Transverse colon (tissue), 4 donors: ENCODE measurements around the gene ZBTB43.

Experiments used
- POLR2A ChIP-seq: fragments of 450-650 bp; IDR thresholded peaks from one replicate; pipeline ENCODE4 v1.6.1; 2016; ENCODE audit warnings: antibody characterized with exemption, mild to moderate bottlenecking, moderate library complexity
- POLR2AphosphoS5 ChIP-seq, 3 donors: sonication (generic); formaldehyde crosslinking; IDR thresholded peaks; one replicate each; pipeline ENCODE4 v1.6.1; 2016; ENCODE audit warnings: antibody characterized with exemption in 3 of 3
- TF ChIP-seq, protein P1 (sequence below), 5 experiments: fragments of 200-600 bp in 3 of 5; fragments of 450-650 bp in 2 of 5; sonication (generic) in 3 of 5; IDR thresholded peaks; 1 replicate in 2 of 5; 2 replicates in 3 of 5; pipeline ENCODE4 v1.5.1; 2016 to 2017; ENCODE audit warnings: antibody characterized with exemption in 5 of 5, inconsistent platforms in 3 of 5, mild to moderate bottlenecking in 2 of 5, moderate library complexity in 1 of 5

DNA sequence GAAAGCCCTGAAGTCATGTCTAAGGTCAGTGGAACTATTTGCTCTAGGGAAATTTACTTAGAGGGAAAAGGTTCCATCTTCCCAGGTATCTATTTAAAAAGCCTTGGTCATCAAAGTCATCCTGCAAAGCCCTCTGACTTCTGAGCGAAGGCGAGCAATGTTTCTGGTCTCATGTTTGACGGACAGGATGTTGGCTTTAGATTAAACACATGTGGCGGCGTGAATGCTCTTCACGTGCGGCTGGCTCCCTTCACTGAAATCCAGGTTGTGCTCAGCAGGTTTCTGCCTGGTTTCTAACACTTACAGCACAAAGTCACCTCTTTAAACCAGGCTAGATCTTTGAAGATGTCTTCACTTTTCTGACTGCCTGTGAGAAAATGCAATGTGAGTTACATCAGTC is 49.9 kb downstream of the ZBTB43 start:
- TF ChIP-seq POLR2A (no peak), POLR2AphosphoS5 (IDR thresholded peaks at IDR 0.05) (no peak)
- TF ChIP-seq, protein P1, sequence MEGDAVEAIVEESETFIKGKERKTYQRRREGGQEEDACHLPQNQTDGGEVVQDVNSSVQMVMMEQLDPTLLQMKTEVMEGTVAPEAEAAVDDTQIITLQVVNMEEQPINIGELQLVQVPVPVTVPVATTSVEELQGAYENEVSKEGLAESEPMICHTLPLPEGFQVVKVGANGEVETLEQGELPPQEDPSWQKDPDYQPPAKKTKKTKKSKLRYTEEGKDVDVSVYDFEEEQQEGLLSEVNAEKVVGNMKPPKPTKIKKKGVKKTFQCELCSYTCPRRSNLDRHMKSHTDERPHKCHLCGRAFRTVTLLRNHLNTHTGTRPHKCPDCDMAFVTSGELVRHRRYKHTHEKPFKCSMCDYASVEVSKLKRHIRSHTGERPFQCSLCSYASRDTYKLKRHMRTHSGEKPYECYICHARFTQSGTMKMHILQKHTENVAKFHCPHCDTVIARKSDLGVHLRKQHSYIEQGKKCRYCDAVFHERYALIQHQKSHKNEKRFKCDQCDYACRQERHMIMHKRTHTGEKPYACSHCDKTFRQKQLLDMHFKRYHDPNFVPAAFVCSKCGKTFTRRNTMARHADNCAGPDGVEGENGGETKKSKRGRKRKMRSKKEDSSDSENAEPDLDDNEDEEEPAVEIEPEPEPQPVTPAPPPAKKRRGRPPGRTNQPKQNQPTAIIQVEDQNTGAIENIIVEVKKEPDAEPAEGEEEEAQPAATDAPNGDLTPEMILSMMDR (IDR thresholded peaks at IDR 0.05): no peak
